ENCODE results near the gene ADAM19.

ADAM19 gene

DNA sequence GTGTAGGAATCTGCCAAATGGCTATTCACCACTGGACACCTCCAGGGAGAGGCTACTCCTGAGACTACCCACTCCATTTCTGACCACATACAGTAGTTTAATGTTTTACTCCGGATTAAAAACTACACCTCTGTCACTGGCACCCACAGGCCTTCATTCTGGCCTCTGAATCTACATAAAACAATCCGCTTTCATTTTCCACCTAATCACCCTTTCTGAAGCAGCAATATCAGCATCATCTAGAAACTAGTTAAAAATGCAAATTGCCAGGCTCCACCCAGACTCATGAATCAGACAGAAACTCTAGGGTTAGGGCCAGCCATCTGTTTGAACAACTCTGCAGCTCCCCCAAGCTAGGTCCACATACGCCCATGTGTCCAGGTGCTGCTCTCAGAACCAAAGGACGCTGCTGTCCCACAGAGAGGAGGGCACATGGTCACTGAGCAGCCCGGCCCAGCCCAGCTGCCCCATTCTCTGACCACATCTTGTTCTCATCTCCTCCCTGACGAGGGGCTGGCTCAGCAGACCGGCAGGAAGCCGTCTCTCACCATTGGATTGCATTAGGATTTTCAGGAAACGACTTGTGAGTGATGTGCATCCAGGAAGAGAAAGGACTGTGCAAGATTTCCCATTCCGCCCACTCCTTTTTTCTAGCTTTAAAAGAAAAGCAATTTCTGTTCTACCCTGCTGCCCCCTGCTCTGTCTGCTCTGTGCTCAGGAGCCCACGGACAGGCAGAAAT lies 34.7 kb downstream of the ADAM19 start:
- no peak for DNase-seq

DNA sequence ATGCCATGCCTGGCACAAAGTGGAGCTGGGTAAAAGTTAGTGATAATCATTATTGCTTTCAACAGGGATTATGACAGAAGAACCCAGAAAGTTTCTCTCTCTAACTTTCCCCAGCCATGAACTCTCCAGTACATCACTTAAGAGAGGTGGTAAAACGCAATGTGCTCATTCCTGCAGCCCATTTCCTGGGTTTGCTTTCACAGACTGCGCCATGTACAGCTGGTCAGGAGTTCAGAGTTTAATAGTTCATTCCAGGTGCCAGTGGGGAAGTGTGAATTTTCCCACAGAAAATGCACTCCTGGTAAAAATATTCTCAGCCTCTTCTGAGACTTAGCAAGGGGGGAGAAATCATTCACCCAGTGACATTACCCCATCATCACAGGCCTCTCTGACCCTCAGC lies 35.5 kb downstream of the ADAM19 start:
- DNase-seq: no peak

DNA sequence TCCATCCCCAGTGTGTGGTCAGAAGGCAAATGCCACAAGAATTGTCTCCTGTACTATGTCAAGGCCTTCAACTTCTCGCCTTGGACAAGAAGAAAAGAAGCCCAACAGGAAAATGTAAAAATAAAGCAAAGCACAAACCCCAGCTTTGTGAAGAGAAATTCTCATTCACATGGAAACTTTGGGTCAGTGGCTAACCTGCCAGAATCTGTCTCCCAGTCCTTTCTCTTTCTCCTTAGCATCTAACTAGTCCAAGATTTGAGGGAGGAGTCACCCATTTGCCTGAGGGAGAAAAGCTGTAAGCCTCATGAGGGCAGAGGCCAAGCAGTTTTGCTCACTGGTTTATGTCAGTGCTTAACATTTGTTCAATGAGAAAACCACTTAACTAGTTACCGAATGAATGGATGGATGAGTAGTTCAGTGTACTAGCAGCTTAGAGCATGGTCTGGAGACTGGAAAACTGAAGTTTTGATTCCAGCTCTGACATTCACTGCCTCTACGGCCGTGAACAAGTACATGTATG lies 36.0 kb downstream of the ADAM19 start:
- DNase-seq: no peak

DNA sequence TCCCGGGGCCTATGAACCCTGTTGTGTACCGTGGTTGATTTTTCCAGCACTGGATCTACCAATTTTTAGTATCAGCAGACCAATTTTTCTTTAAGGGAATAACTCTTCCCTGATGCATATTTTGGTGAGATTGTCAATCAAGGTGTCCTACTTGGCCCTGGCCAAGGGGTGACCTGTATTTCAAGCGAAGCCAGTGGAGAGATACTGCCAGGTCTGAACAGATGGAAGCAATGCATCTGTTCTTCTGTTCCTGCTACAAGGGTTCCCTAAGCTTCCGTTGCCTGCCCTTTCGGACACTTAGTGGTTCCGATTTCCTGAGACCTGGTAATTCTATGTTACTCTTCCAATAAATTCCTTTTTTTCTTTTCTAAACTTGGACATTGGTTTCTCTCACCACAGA lies 37.3 kb downstream of the ADAM19 start:
- no peak for DNase-seq

DNA sequence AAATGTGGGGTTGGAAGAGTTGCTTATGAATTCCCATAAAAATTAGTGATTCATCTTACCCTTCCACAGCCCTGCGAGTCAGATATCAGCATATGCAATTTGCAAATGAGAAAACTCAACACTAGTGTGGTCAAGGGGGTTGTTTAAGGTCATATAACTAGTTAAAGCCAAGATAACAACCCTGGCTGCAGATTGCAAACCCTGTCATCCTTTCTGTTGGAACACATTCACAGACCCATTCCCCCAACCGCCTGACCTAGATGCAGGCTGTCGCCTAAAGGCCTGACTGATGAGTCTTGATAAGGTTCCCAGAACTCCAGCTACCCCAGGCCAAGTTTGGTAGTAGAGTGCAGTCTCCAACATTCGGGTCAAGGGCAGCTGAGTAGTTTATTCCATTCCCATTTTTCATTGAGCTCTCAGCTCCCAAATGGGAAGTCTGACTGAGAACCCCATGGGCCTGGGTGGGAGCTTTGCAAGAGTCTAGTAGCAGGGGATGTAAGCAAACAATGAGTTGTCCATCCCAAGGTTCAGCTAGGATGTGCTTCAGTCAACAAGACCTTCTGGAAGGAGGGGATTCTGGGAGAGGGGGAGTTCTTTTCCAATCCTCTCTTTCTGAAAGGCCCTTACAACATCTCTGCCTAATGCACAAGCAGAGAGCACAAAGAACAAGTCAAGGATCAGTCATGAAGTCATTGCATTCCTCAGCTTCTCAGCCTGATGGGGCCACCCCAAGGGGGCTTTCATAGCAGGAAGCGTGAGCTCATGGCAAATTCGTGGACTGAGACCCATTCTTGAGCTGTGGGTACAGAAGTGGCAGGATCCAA lies 40.3 kb downstream of the ADAM19 start:
- no peak for DNase-seq

DNA sequence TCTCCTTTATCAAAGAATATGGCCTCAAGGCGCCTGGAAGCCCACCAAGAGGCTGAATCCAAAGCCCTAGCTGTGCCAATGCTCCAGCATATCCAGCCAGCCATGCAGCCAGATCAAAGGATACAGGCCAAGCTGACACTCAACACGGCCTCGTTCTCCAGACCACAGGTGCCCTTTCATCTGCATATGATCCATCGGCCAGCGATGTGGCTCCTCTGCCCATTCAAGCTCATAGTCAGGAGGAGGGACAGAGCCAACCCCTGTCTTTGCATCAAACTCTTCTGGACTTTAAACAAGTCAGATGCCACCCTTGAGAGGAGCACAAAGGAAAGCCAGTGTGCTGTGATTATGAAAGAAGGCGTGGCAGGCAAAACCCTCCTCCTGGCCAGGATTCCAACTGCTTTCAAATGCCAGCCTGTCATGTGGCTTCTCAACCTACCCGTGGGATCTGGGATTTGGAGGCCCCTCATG lies 42.5 kb downstream of the ADAM19 start:
- no peak for DNase-seq

DNA sequence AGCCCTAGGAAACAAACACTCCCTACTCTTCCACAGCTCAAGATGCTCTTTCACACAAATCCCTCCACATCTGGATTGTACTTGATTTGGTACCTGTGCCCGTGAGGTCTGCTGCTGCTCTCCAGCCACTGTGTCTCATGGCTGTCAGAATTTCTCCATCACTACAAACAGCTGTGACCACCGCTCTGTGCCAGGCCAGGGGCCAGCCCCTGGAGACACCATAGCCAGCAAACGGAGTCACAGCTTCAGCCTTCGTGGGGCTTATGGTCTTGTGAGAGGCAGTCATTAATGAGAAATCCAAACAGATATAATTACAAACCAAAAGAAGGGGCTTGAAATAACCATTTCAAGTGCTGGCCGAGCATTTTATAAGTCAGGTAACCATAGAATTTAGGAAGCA lies 43.6 kb downstream of the ADAM19 start:
- no peak for DNase-seq

DNA sequence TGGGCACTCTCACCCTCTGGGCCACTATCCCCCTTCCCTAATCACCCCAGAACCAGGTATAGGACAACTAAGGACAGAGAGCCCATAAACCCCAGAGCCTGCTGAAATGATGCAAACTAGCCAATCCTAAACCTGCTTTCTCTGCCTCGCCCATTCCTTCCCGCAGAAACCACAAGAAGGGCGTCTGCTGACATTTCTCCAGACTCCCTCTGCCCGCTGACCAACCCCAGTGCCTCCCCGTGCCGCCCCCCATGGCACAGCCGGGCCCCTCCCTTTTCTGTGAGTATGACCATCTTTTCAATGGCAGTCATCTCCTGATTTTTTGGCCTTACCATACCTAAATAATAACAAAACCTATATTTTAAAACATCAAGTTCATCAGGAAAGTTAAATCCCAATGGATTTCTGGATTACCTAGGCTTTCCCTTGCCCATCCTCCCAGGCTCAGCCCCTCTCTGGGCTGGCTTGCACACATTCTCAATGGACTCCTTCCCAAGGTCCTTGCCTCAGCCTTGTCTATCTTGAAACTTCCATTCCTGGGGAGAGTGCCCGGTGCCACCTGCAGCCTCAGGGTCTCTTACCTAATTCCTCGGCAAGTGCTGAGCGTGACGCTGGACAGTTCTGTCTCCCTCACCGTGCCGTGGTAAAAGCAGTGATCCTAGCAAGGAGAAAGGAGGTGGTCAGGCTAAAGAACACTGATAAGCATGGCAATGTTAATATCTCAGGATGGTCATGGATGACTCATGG lies 45.2 kb downstream of the ADAM19 start:
- DNase-seq: no peak

DNA sequence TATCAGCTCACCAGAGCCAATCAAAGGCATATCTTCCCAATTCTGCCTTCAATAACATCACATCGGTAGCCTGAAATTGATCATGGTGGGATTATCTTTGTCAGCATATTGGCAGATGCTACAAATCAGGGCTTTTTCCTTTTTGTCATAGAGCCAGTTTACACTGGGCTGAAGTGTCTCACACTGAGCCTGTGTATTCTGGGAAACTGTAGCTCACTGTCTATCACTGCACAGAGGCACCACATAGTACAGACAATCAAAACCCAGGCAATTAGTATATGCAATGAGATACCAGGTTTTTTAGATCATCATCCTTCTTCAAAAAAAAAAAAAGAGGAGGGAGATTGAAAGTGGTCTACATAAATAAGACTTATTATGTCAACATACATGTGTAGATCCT lies 46.6 kb downstream of the ADAM19 start:
- DNase-seq: no peak

DNA sequence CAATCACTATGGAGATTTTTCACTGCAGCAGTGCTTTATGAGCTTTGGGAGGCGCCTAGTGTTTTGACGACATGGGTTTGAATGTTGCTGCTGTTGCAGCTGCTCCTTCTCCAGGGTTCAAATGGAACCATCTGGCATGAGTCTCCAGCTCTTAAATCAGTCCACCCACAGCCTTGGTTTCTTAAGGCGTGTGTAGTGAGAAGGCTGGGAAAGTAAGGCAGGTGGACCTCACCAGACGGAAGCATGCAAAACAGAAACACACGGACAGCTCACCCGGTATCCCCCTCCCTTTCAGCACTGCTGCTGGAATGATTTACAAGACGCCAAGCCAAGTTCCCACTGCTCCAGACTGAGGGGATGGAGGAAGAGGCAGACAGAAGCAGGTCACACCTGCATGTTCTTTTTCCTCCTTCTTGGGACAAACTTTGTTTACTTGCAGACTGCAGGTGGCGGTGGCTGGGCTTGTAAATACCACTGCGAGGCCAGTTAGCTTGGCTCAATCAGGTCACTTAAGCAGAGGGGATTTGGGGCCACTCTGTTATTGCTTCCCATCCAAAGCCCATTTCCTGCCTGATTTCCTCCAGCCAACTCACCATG lies 47.4 kb downstream of the ADAM19 start:
- no peak for DNase-seq

DNA sequence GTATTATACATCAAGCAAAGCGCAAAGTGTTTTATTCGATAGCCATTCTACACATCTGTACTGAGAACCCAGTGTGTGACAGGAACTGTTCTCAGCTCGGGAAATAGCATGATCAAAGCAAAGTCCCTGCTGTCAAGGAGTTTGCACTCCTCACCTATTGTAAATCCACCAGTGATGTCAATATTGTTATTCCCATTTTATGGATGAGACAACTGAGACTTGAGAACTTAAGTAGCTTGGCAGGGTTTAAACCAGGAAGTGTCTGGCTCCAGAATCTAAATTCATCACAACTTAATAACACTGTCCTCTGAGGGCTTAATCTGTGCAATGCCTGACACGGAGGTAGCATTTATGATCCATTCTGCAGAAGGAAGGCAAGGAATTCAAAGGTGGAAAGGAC lies 50.7 kb downstream of the ADAM19 start:
- no peak for DNase-seq

DNA sequence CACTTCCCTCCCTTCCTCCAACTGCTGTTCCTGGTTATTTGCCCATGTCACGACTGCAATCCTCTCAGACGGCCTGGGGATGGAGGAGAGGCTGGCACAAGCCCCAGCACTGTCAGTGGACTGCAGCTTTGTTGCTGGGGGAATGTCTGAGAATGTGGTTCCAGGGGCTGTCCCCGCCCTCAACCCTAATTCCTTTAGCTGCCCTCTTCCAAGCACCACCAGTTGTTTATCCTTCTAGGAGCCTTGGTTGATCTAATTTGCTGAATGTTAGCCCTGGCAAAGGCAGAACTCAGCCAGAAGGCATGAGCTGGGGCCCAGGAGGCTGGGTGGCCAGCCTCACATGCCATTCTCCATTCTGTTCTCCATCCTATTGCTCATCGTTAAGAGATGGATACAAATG lies 51.6 kb downstream of the ADAM19 start:
- DNase-seq: no peak

DNA sequence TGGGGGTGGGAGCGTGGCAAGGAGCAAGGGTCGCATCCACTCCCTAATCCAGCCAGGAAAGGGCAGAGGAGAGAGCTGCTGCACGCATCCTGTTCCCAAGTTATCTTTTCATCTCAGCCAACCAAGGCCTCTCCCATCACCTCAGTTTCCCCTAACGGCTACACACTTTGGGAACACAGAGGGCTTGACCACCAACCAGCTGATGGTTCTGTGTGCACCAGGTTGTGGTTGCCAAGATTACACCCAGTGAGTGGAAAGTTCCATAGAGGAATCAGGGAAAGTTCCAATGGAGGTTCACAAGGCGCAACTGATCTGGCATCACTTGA lies 53.9 kb downstream of the ADAM19 start:
- no peak for DNase-seq

DNA sequence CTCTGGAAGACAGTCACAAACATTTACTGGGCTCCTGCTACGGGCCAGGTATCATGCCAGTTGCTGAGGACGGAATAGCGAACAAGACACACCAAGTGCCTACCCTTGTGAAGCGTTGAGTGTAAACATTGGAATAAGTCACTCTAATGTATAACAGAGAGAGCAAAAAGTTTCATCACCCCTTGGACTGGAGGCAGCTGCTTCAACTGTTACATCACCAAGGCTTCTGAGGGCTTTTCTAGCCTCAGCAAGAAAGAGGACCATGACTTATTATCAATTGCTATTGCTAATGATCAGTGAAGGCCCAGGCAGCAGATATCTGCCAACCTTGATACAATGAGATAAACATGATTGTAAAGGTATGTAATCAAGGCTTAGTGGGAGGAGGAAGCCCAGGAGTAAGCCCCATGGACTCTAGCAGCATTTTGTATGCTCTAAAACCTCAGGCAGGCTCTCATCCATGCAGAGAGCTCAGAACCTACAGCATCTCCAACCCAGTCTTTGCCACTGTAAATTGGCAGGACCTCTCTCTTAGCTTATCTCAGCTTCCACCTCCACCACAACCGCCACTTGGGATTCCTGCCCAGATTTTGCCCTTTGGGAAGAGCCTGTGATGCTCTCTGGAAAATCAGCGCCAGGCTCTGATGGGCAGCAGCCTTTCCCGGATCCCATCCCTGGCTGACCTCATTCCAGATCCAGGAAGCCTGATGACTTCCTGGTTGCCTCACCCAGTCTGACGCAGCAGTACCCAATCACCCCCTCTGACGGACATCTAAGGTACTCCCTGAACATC lies 54.5 kb downstream of the ADAM19 start:
- no peak for DNase-seq

DNA sequence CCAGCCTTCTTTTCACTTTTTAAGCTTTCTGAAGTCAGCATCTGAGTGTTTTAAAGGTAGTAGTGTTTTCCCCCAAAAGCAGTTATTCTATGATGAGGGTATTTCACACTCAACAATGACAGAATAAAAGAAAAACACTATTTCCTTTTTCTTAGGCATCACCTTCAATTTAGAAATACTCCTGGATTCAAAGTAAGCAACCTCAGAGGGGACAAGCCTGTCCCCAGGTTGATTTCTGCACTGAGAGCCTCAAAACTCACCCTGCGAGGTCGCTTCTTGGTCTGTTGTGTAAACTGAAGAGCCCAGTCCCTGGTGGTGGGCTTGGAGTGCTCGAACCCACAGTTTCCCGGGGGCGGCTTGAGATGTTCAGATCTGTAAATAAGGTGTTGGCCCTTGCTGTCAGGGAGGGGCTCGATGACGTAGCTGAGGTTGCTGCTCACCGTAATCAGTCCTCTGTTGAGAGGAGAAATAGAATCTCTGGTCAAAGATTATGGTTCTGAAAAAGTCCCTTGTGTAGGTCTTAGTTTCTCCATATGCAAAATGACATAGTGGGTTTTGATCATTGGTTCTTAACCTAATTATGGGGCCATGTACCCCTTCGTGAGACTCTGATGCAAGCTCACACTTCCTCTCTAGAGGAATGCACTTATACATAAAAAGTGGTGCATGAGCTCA lies 55.9 kb downstream of the ADAM19 start:
- DNase-seq: no peak

DNA sequence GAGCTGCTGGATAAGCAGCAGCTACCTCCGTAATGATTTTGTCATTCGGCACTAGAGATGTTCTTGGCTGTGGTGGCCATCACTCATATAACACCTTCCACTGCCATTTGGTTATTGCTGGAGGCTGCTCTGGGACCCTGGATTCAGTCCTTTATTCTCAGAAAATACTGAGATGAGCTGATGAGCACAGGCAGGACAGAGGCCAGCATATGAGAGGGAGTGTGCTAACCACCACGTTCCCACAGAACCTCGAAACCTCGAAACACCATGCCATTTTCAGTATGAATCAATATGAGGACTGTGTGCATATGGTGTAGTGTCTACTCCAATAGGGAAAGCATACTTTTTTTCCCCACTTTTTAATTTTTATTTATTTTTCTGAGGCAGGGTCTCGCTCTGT lies 56.6 kb downstream of the ADAM19 start:
- no peak for DNase-seq

DNA sequence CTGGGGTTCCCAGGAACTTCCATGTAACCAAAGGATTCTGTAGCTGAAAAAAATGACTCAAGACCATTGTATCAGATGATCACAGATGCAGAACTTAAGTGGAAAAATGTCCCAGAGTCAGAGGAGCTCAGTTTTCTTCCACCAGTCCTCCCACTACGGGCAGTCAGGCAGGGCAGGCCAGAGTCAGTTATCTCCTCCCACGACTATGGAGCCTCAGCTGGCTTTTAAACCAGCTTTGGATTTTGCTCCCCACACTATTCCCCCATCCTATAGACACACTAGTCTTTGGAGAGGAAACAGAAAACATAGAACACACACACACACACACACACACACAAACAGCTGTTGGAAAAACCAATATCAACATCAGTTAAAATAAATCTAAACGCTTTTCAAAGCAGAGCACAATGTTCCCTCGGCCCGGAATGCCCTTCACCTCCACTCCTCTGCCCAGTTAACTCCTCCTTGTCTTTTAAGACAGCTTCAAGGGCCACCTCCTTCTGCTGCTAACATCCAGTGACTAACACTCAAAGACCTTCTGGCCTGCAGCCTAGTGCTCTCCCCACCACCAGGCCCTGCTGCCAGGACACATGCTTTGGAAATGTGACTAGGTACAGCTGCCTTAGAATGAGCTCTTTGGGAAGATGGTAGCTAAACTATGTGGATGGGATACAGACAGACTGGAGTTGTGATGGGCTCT lies 58.8 kb downstream of the ADAM19 start:
- DNase-seq: no peak

DNA sequence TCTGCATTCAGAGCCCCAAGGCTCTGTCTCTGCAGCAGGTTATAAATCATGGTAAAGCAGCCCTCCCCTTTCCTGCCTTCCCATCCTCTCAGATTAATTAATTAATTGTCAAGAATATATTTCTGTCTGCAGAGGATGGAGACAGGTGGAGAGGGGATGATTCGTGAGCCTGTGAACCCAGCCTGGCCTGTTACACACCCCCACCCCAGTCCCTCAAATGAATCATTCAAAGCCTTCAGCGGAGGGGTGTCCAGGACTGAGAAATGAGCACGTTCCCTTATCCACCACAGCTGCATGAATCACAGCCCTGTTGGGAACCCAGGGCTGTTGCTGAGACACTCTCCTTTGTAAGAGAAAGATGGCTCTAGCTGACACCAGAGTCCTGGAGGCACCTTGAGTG lies 59.6 kb downstream of the ADAM19 start:
- no peak for DNase-seq

DNA sequence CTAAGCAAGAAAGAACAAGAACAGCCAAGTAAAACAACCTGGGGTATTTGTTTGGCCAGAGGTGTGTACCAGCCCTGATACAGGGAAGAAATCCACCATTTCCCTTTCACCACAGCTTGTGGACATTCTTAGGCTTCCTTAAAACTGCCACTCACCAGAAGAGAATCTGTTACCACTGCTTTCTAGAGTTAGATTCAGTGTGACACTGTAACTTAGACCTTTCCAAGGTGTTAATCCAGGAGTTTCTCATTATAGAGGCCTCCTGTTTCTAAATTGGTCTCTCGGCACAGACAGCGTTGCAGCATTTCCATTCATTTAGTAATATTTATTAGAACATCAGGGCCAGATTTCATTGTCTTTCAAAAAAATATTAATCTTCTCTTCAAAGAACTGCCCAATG lies 60.6 kb downstream of the ADAM19 start:
- DNase-seq: no peak

DNA sequence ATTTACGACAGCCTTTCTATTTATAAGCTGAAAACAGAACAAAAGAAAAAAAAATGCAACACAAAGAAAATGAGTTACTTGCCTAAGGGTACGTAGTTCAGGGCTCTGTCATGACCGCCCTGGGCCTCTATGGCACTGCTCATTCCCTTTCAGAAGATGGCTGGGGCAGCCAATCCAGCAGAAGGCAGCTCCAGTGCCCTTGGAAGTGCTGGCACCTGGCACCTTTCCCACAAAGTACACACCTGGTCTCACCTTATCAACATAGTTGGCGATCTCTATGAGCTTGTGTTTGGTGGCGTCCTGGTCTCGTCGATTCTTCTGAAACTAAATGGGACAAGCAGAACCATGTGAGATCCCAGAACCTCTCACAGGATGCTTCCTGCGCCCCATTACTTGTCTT lies 62.4 kb downstream of the ADAM19 start:
- DNase-seq: no peak

Measured in T-helper 9 cell (primary cell).